H1 (cell line): ENCODE results near the gene NMB. TPM values are rescaled to one million over a fixed set of nuclear protein-coding genes. Genes with fewer than 3 reads are reported as not detected.
A peak's percentile ranks its signal among the peaks of the same experiment; 100 is the strongest.

Source experiments
- CTCF ChIA-PET: fragments of 300-600 bp; sonication (Branson Sonifier 250); formaldehyde crosslinking; loops from one replicate; lab custom pipeline; 2021; ENCODE audit not compliant: partially characterized antibody; lab: Charles Lee
- POLR2A ChIA-PET: fragments of 300-600 bp; sonication (Branson Sonifier 250); formaldehyde crosslinking; loops from one replicate; lab custom pipeline; 2021; ENCODE audit warnings: inconsistent platforms; ENCODE audit not compliant: partially characterized antibody; lab: Charles Lee
- DNase-seq, 2 experiments: peaks; one replicate each; pipeline versions ENCODE4 v3.0.0 to v3.0.0-alpha.2; 2010 to 2022; ENCODE audit warnings: low spot score in 2 of 2, low read depth in 1 of 2, mixed read lengths in 1 of 2
- FAIRE-seq: peaks from 2 replicates; lab custom pipeline; 2011; peaks lifted over from hg19 to GRCh38; lab: Jason Lieb, UNC
- H2AFZ ChIP-seq: 2 replicates; pipeline ENCODE4 v1.8.1; 2012; ENCODE audit warnings: low read length, inconsistent platforms
- H2AK5ac ChIP-seq: 2 replicates; pipeline ENCODE4 v1.6.1; 2013; ENCODE audit warnings: low read depth, low read length
- H2BK120ac ChIP-seq: replicated peaks from 2 replicates; pipeline ENCODE3; 2013; ENCODE audit warnings: low read depth, low read length, inconsistent platforms
- H2BK12ac ChIP-seq: 2 replicates; pipeline ENCODE4 v1.6.1; 2013; ENCODE audit warnings: low read depth, low read length
- H2BK15ac ChIP-seq: 2 replicates; pipeline ENCODE4 v1.6.1; 2013; ENCODE audit warnings: low read length
- H2BK20ac ChIP-seq: 2 replicates; pipeline ENCODE4 v1.6.1; 2013; ENCODE audit warnings: low read length
- H2BK5ac ChIP-seq: 2 replicates; pipeline ENCODE4 v1.6.1; 2013; ENCODE audit warnings: low read depth, low read length
- H3K14ac ChIP-seq: 2 replicates; pipeline ENCODE4 v1.6.1; 2013; ENCODE audit warnings: inconsistent platforms; ENCODE audit not compliant: insufficient read length
- H3K18ac ChIP-seq: 2 replicates; pipeline ENCODE4 v1.6.1; 2013; ENCODE audit warnings: low read length; ENCODE audit errors: extremely low read depth
- H3K23ac ChIP-seq: 2 replicates; pipeline ENCODE4 v1.6.1; 2013; ENCODE audit warnings: inconsistent platforms; ENCODE audit not compliant: insufficient read length
- H3K23me2 ChIP-seq: 2 replicates; pipeline ENCODE4 v1.6.1; 2013; ENCODE audit warnings: low read depth, low read length
- H3K27ac ChIP-seq: 2 replicates; pipeline ENCODE4 v1.6.1; 2011; ENCODE audit warnings: low read depth, low read length, inconsistent platforms
- H3K27me3 ChIP-seq, 4 experiments: replicated peaks in 1 of 4; 1 replicate in 1 of 4; 2 replicates in 3 of 4; pipeline versions ENCODE4 v1.6.1 to v1.8.1; 2011 to 2013; ENCODE audit warnings: low read length in 3 of 4, mild to moderate bottlenecking in 3 of 4, inconsistent platforms in 2 of 4, mixed read lengths in 2 of 4, moderate library complexity in 1 of 4; ENCODE audit not compliant: control insufficient read depth in 3 of 4, insufficient read depth in 3 of 4; ENCODE audit errors: extremely low read depth in 1 of 4
- H3K36me3 ChIP-seq, 4 experiments: 2 replicates each; pipeline versions ENCODE4 v1.6.1 to v1.8.1; 2011 to 2013; ENCODE audit warnings: mild to moderate bottlenecking in 4 of 4, low read length in 3 of 4, moderate library complexity in 2 of 4, control low read depth in 1 of 4, inconsistent platforms in 1 of 4; ENCODE audit not compliant: insufficient read depth in 4 of 4, control insufficient read depth in 2 of 4
- H3K4ac ChIP-seq: replicated peaks from 2 replicates; pipeline ENCODE3; 2013; ENCODE audit warnings: low read length, low read depth, mixed read lengths, inconsistent platforms; ENCODE audit not compliant: insufficient read length
- H3K4me1 ChIP-seq, 4 experiments: replicated peaks in 1 of 4; 1 replicate in 1 of 4; 2 replicates in 3 of 4; pipeline versions ENCODE4 v1.6.1 to v1.8.1; 2011 to 2013; ENCODE audit warnings: low read length in 3 of 4, inconsistent platforms in 2 of 4, mixed read lengths in 1 of 4; ENCODE audit not compliant: insufficient read depth in 4 of 4, control insufficient read depth in 3 of 4
- H3K4me2 ChIP-seq, 2 experiments: 2 replicates each; pipeline versions ENCODE4 v1.6.1 to v1.8.1; 2011 to 2013; ENCODE audit warnings: low read depth in 2 of 2, low read length in 2 of 2, control low read depth in 1 of 2, inconsistent platforms in 1 of 2, mild to moderate bottlenecking in 1 of 2; ENCODE audit not compliant: insufficient read depth in 1 of 2
- H3K4me3 ChIP-seq, 4 experiments: fragments of 200-600, 300-600 bp in 1 of 4; sonication (generic), shearing (Covaris generic), sonication (Bioruptor Twin) in 1 of 4; 2 replicates each; pipeline versions ENCODE4 v1.5.1 to v1.8.1; 2011 to 2016; ENCODE audit warnings: low read length in 4 of 4, low read depth in 3 of 4, control low read depth in 2 of 4, inconsistent platforms in 2 of 4, mild to moderate bottlenecking in 2 of 4, mixed read lengths in 1 of 4, moderate library complexity in 1 of 4; ENCODE audit not compliant: insufficient read depth in 2 of 4; ENCODE audit errors: extremely low read depth in 1 of 4
- H3K56ac ChIP-seq: replicated peaks from 2 replicates; pipeline ENCODE3; 2013; ENCODE audit warnings: low read depth, mild to moderate bottlenecking, mixed read lengths, low read length, inconsistent platforms; ENCODE audit not compliant: insufficient read length
- H3K79me1 ChIP-seq: 2 replicates; pipeline ENCODE4 v1.6.1; 2013; ENCODE audit warnings: low read depth, low read length, control low read depth
- H3K79me2 ChIP-seq, 2 experiments: 2 replicates each; pipeline versions ENCODE4 v1.6.1 to v1.8.1; 2012 to 2013; ENCODE audit warnings: low read length in 2 of 2, mild to moderate bottlenecking in 2 of 2, inconsistent platforms in 1 of 2; ENCODE audit not compliant: insufficient read depth in 2 of 2, control insufficient read depth in 1 of 2
- H3K9ac ChIP-seq, 4 experiments: replicated peaks in 1 of 4; 1 replicate in 1 of 4; 2 replicates in 3 of 4; pipeline versions ENCODE4 v1.6.1 to v1.8.1; 2011 to 2013; ENCODE audit warnings: low read depth in 3 of 4, low read length in 3 of 4, control low read depth in 2 of 4, mild to moderate bottlenecking in 2 of 4, moderate library complexity in 2 of 4, inconsistent platforms in 1 of 4; ENCODE audit errors: extremely low read depth in 1 of 4
- H3K9me3 ChIP-seq, 2 experiments: 2 replicates each; pipeline versions ENCODE4 v1.6.1 to v1.8.1; 2012 to 2013; ENCODE audit warnings: mild to moderate bottlenecking in 2 of 2, moderate library complexity in 2 of 2, control low read depth in 1 of 2, inconsistent platforms in 1 of 2, low read depth in 1 of 2, low read length in 1 of 2, mixed read lengths in 1 of 2; ENCODE audit not compliant: insufficient read depth in 2 of 2
- H4K20me1 ChIP-seq, 2 experiments: replicated peaks in 1 of 2; 2 replicates each; pipeline versions ENCODE3 to v1.8.1; 2011 to 2013; ENCODE audit warnings: inconsistent platforms in 2 of 2, low read length in 2 of 2, mild to moderate bottlenecking in 1 of 2; ENCODE audit not compliant: insufficient read depth in 2 of 2, control insufficient read depth in 1 of 2
- H4K5ac ChIP-seq: 2 replicates; pipeline ENCODE4 v1.6.1; 2013; ENCODE audit warnings: low read length, low read depth, mixed read lengths, inconsistent platforms; ENCODE audit not compliant: insufficient read length
- H4K8ac ChIP-seq: 2 replicates; pipeline ENCODE4 v1.8.0; 2013; ENCODE audit warnings: mild to moderate bottlenecking, moderate library complexity, low read length, inconsistent platforms; ENCODE audit not compliant: insufficient read depth; ENCODE audit errors: extremely low read depth
- H4K91ac ChIP-seq: replicated peaks from 2 replicates; pipeline ENCODE3; 2013; ENCODE audit warnings: low read length, mixed read lengths, inconsistent platforms; ENCODE audit not compliant: insufficient read length
- HDAC2 ChIP-seq, 2 experiments: fragments of 300-600 bp in 1 of 2; sonication (generic) in 1 of 2; IDR thresholded peaks; 2 replicates each; pipeline ENCODE4 v1.6.1; 2011 to 2012; ENCODE audit warnings: low read depth in 2 of 2, low read length in 2 of 2, mild to moderate bottlenecking in 2 of 2, moderate library complexity in 2 of 2, borderline replicate concordance in 1 of 2, inconsistent platforms in 1 of 2
- HDAC6 ChIP-seq: IDR thresholded peaks from one replicate; pipeline ENCODE4 v1.7.1; 2012; ENCODE audit warnings: low read depth, mild to moderate bottlenecking, inconsistent platforms, low read length, moderate library complexity
- TCF12 ChIP-seq: IDR thresholded peaks from 2 replicates; pipeline ENCODE4 v1.6.1; 2011; ENCODE audit warnings: low read depth, mild to moderate bottlenecking, low read length
- WGBS, 2 experiments: shearing (Covaris generic) in 1 of 2; methylation state at CpG; one replicate each; pipeline versions ENCODE4 v1.1.6 to v1.1.7; 2013 to 2015; ENCODE audit warnings: low lambda C conversion rate in 2 of 2, mixed read lengths in 2 of 2, inconsistent platforms in 1 of 2, low coverage in 1 of 2, missing lambda C conversion rate in 1 of 2; ENCODE audit not compliant: insufficient replicate concordance in 2 of 2, insufficient coverage in 1 of 2, insufficient read length in 1 of 2; ENCODE audit errors: extremely low coverage in 1 of 2, missing lambda C conversion rate in 1 of 2; 5-methylcytosine and 5-hydroxymethylcytosine counted together
- polyA plus RNA-seq, 7 experiments: library from polyadenylated mRNA; depleted of rRNA in 3 of 7; stranded (reverse) in 5 of 7; unstranded in 2 of 7; fragments of >200 nt in 5 of 7; fragments of 200-250 nt in 2 of 7; gene quantifications; 1 replicate in 5 of 7; 2 replicates in 1 of 7; 4 replicates in 1 of 7; pipeline versions ENCODE4 v1.2.1 to v1.2.3, GENCODE V29; 2011 to 2013; ENCODE audit warnings: missing spikeins in 2 of 7, mixed read lengths in 2 of 7
- total RNA-seq: library from RNA; stranded (reverse); fragmentation: NEBNext Ultra II Directional; extraction: Animal tissue kit (Norgen Biotek cat#: 25700); gene quantifications from 2 replicates; pipeline ENCODE4 v1.2.1, GENCODE V29; 2021

NMB gene
- total and polyA plus RNA-seq, 2 of the 8 experiments (the other 6 are each of a cell fraction or from before 2014, with no cell fraction given), result 9.3 to 13.6 TPM

- peaks cover 3% of the 10 kb centered on the region; the same call in 1 of the 2 replicates for H3K79me1 ChIP-seq
- H3K56ac ChIP-seq, result no peak overlapping the region
- peaks cover 10% of the 10 kb centered on the region for H3K23me2 ChIP-seq
- H4K20me1 ChIP-seq, result peaks cover 0 to 2% of the 10 kb centered on the region in 2 experiments
- H4K91ac ChIP-seq, result peak overlapping the region; percentile 36
- H3K18ac ChIP-seq, result no peak overlapping the region; the same call in 1 of the 2 replicates
- H3K23ac ChIP-seq, result no peak overlapping the region
- POLR2A ChIA-PET, result interaction anchor here (1.0 to 3.8 kb wide), 20 partner anchors 9 to 164 kb away, joined by 3 to 38 read pairs (median 5); partner anchors contain the start of genes ALPK3 and ZSCAN2
- FAIRE-seq (no peak), DNase-seq (no peak)
- no peak overlapping the region for H2BK15ac ChIP-seq
- H4K5ac ChIP-seq, result no peak overlapping the region
- peak overlapping the region; percentile 98 to 99 for H3K4me2 ChIP-seq
- H4K8ac ChIP-seq, result peak overlapping the region; percentile 90; the same call in 1 of the 2 replicates
- H3K27me3 ChIP-seq, result peaks cover 0 to 13% (median 9%) of the 10 kb centered on the region in 4 experiments; a peak in 5 of 7 replicates
- H3K9me3 ChIP-seq, result no peaks in the 10 kb centered on the region
- peak overlapping the region; percentile 86 to 100 (median 95) for H3K4me3 ChIP-seq
- H3K4me1 ChIP-seq, result peaks cover 0 to 19% (median 10%) of the 10 kb centered on the region in 4 experiments; a peak in 6 of 7 replicates
- H3K79me2 ChIP-seq, result peaks cover 0 to 9% of the 10 kb centered on the region in 2 experiments; a peak in 2 of 4 replicates
- CTCF ChIA-PET, result interaction anchor here (0.6 to 10.6 kb wide), 15 partner anchors 14 to 643 kb away, joined by 3 to 86 read pairs (median 4); partner anchors contain the start of gene ZSCAN2
- no peak overlapping the region for H2BK120ac ChIP-seq
- no peak overlapping the region for H2BK20ac ChIP-seq
- H3K36me3 ChIP-seq, result peaks cover 7 to 36% (median 16%) of the 10 kb centered on the region in 4 experiments; a peak in 6 of 8 replicates
- H2AFZ ChIP-seq, result no peak overlapping the region; the same call in 1 of the 2 replicates
- peak overlapping the region; percentile 63 for H3K4ac ChIP-seq
- H2AK5ac ChIP-seq, result peak overlapping the region; percentile 54
- no peak overlapping the region for H2BK12ac ChIP-seq
- 43% methylated on average over 7 of the region's 7 CpGs; no CpG with 5 or more reads in 1 of the 2 experiments for WGBS, 2 experiments
- H2BK5ac ChIP-seq, result peak overlapping the region; percentile 93
- peak overlapping the region; percentile 87 for H3K27ac ChIP-seq
- H3K14ac ChIP-seq, result no peak overlapping the region
- H3K9ac ChIP-seq, result peak overlapping the region; percentile 84 to 95 (median 94)
- no peak for TF ChIP-seq TCF12
- no peak for TF ChIP-seq HDAC2 (IDR thresholded peaks at IDR 0.05; ENCODE audit: borderline replicate concordance in 1 of 2, low read depth in 2 of 2, low read length in 2 of 2)
- no peak for TF ChIP-seq HDAC6
Observed at GRCh38 chr15:84653584-84653909, 4.5 kb downstream of the NMB start.
